A549 treated with dexamethasone at 1 μM for 4 hours (cell line): ENCODE data around the gene GNAI3. TPM values are rescaled to one million over a fixed set of nuclear protein-coding genes. Genes with fewer than 3 reads are reported as not detected.

Experiments
- total RNA-seq: library from RNA; stranded (reverse); fragments of 200-300 nt; extraction: Qiagen RNA extraction; gene quantifications from 5 replicates; pipeline ENCODE4 v1.2.3, GENCODE V29; 2022

GNAI3 gene
- total RNA-seq: 5.1 to 5.8 TPM (median 5.5 TPM) in 5 replicates

GRCh38 chr1:109548321-109549267 lies at the start of gene GNAI3:
TSS of gene GNAI3 (plus strand) at chr1:109548615. CDS start at chr1:109548721, 106 bp downstream.

DNA sequence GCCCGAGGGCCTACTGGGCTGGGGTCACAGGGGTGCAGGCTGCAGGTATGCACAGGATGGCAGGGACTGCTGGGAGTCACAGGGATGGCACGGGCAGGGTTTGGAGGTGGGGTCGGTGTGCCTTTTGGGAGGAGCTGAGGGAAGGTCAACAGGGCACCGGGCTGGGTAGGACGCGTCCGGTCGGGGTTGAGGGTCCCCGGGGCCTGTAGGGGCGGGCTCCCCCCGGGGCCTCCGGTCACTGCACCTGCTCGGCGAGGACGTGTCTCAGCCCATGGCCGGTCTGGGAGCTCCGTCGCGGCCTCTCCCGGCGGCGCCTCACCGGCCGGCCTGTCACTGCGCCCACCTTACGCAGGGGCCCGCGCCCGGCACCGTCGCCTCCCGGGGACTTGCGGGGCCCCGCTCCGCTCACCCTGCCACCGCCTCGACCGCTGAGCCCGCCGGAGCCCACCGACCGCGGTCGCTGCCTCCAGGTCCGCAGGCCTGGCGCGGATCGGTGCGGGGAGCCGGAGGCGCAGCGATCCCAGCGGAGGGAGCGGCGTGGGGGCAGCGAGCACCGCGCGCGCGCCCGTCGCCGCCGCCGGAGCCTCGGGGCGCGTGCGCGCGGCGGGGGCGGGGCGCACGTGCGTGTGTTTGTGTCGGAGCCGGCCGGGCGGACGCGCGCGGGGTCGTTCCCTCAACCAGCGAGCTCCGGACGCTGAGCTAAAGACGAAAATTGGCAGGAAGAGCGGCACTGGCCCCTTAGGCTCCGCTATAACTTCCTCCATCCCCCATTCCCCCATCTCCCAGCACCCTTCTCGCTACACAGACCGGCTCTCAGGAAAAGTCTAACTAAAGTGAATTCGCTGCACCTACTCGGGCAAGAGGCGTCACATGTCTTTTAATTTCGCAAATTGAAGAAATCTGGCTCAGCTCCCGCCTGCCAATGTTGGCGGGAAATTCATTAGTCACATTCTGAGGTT lies 39.0 kb upstream of the GNAI3 start, which contains the start of gene AMIGO1:
Gene AMIGO1 (minus strand): TSS at position 552 of the 959 bp plus-strand sequence. CDS start 815 bp downstream, outside the sequence.

DNA sequence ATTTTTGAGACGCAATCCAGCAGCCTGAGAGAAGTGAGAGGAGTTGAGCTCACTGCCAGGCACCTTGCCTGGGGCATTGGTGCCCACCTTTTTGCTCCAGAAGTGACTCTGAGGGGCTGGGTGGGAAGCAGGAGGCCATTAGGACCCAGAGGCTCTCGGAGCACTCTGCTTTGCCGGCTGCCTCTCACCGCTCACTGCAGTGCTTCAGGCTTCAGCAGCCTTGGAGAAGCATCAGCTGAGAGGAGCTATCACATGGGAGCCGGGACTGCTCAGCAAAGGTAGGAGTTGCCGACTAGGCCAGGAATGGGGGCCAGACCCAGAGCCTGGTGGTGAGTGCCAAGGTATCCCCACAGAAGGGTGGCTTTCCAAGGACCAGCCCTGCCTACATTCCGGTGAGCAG lies 8.7 kb upstream of the GNAI3 start, which contains the start of gene GPR61:
Gene GPR61 (plus strand): TSS at position 197 of the 400 bp plus-strand sequence. CDS start 3,151 bp downstream, outside the sequence.

DNA sequence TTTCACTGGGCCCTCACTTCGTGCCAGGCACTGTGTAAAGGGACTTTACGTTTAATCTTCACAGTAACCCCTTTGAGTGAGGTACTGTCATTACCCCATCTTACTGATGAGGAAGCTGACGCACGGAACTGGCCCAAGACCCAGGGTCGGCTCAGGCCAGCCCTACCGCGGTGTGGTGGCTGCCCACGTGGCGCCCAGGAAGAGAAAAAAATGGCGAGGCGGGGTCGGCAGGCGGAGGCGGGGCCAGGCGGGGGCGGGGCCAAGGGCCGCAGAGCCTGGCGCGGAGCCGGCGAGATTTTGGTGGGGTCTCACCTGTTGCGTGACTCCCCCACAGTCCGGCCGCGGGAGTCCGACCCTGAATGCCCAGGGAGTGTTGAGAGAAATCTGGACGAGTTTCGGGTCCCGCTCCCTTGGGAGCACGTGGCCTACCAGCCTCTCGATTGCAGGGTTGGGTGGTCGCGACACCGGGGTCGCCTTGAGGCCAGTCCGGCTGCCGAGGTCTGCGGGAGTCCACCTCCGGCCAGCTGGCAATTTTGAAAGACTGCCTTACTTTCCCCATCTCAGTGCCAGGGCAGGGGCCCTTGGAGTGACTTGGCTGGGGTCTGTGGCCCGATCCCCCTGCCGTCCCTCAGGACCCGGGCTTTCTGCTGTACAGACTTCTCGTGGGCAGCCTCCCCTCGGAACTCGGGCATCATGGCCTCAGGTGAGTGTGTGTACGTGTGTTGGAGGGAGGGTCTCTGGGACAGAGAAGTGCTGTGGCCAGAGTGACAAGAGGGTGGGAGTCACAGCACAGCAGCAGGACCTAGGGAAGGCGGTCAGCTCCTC lies 71.4 kb downstream of the GNAI3 start, which contains the start of the genes AMPD2 and GNAT2:
Gene AMPD2 (plus strand): TSS at position 262 of the 825 bp plus-strand sequence. CDS start 1,339 bp downstream, outside the sequence.
Gene GNAT2 (minus strand): TSS at position 41 of the 825 bp plus-strand sequence. CDS start 6,746 bp downstream, outside the sequence.

GRCh38 chr1:109655615-109656519 lies 107.5 kb downstream of the GNAI3 start, which contains the start of gene GSTM4:
TSS of gene GSTM4 (plus strand) at chr1:109656099. CDS start at chr1:109656390, 291 bp downstream.

GRCh38 chr1:109667452-109668122 lies 119.2 kb downstream of the GNAI3 start, which contains the start of gene GSTM2:
TSS of gene GSTM2 (plus strand) at chr1:109668057. CDS start at chr1:109668116, 59 bp downstream.

Other genes with a start within 250 kb of the GNAI3 start
- gene MYBPHL, start 241.6 kb upstream of the GNAI3 start, total RNA-seq: 0.09 to 0.12 TPM in 2 of 5 replicates, not detected in the others
- 4.4 to 5.4 TPM (median 5.1 TPM) in 5 replicates for gene SORT1, start 150.7 kb upstream of the GNAI3 start, total RNA-seq
- gene PSMA5, start 122.2 kb upstream of the GNAI3 start, total RNA-seq: 86.2 to 112 TPM (median 87.9 TPM) in 5 replicates
- 0.09 to 0.17 TPM (median 0.11 TPM) in 5 replicates for gene SYPL2, start 82.1 kb upstream of the GNAI3 start, total RNA-seq
- 1.4 to 2.4 TPM (median 2.1 TPM) in 5 replicates for gene ATXN7L2, start 64.7 kb upstream of the GNAI3 start, total RNA-seq
- 3.8 to 5.1 TPM (median 4.5 TPM) in 5 replicates for gene CYB561D1, start 54.5 kb upstream of the GNAI3 start, total RNA-seq
- 0.99 to 1.7 TPM (median 1.4 TPM) in 5 replicates for gene AMIGO1, start 38.9 kb upstream of the GNAI3 start, total RNA-seq
- gene GPR61, start 8.7 kb upstream of the GNAI3 start, total RNA-seq: 0.06 TPM in 1 of 5 replicates, not detected in the others
- gene GNAT2, start 71.0 kb downstream of the GNAI3 start, total RNA-seq: 0.08 to 0.38 TPM (median 0.15 TPM) in 5 replicates
- 15.4 to 21.8 TPM (median 21.7 TPM) in 5 replicates for gene AMPD2, start 71.2 kb downstream of the GNAI3 start, total RNA-seq
- gene GSTM4, start 107.5 kb downstream of the GNAI3 start, total RNA-seq: 8.3 to 10.3 TPM (median 9.3 TPM) in 5 replicates
- 2.7 to 4.8 TPM (median 3.5 TPM) in 5 replicates for gene GSTM2, start 119.4 kb downstream of the GNAI3 start, total RNA-seq
- 0.21 TPM in 1 of 5 replicates, not detected in the others for gene GSTM1, start 139.2 kb downstream of the GNAI3 start, total RNA-seq
- not detected in 5 replicates for gene GSTM5, start 163.6 kb downstream of the GNAI3 start, total RNA-seq
- gene GSTM3, start 192.4 kb downstream of the GNAI3 start, total RNA-seq: 18.5 to 26.7 TPM (median 21.2 TPM) in 5 replicates
- gene EPS8L3, start 215.3 kb downstream of the GNAI3 start, total RNA-seq: 0.43 to 0.67 TPM (median 0.56 TPM) in 5 replicates